AG09309 (cell line): Measurements from ENCODE around the gene TAF3.
A peak's percentile ranks its signal among the peaks of the same experiment; 100 is the strongest.
"Not testable (repeated sequence)": the region's sequence is repeated elsewhere in the genome, so short reads cannot be mapped to it uniquely, and the experiment has no call there.

Experiments
- DNase-seq: peaks from one replicate; pipeline ENCODE4 v3.0.0-alpha.2; 2010; ENCODE audit warnings: low read depth
- H3K4me3 ChIP-seq: 2 replicates; pipeline ENCODE4 v1.5.1; 2011; ENCODE audit warnings: mild to moderate bottlenecking, low read depth, low read length, moderate library complexity; ENCODE audit not compliant: control insufficient read depth
- CTCF ChIP-seq: IDR thresholded peaks from 2 replicates; pipeline ENCODE4 v1.5.1; 2011; ENCODE audit warnings: mild to moderate bottlenecking, low read depth, low read length, inconsistent platforms; ENCODE audit not compliant: insufficient read depth, control insufficient read depth; ENCODE audit errors: missing control alignments

TAF3 gene

GRCh38 chr10:8026349-8027259, 208.3 kb downstream of the TAF3 start:
- no peak for TF ChIP-seq CTCF
- H3K4me3 ChIP-seq: peak overlapping the region; percentile 7; the same call in 1 of the 2 replicates
- no peak for DNase-seq

DNA sequence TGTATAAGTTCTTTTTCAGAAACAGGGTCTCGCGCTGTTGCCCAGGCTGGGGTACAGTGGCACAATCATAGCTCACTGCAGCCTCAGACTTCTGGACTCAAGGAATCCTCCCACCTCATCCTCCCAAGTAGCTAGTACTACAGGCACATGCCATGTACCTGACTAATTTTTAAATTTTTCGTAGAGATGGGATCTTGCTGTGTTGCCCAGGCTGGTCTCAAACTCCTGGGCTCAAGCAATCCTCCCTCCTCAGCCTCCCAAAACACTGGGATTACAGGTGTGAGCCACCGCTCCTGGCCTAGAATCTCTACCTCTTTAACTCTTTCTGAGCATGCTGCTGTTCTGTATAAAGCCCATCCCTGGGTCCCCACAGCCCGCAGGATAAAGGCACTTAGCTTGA, 212.9 kb downstream of the TAF3 start:
- not testable (repeated sequence) for H3K4me3 ChIP-seq, DNase-seq

DNA sequence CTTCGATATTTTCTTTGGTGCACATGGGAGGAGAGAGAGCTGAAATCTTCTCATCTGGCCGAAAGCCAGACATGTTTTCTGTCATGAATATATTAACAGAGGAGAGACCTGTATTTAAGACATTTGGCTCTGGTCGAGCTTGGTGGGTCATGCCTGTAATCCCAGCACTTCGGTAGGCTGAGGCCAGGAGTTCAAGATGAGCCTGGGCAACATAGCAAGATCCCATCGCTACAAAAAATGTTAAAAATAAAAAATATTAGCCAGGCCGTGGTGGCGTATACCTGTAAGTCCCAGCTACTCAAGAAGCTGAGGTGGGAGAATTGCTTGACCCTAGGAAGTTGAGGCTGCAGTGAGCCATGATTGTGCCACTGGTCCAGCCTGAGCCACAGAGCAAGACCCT, 214.3 kb downstream of the TAF3 start:
- no peak for DNase-seq
- TF ChIP-seq CTCF: no peak
- H3K4me3 ChIP-seq: no peak overlapping the region

GRCh38 chr10:8033812-8034465, 215.6 kb downstream of the TAF3 start:
- H3K4me3 ChIP-seq: no peak overlapping the region
- no peak for DNase-seq
- TF ChIP-seq CTCF: no peak

- H3K4me3 ChIP-seq: no peak overlapping the region
- no peak for TF ChIP-seq CTCF
- no peak for DNase-seq
Measured at GRCh38 chr10:8034466-8035005, 216.2 kb downstream of the TAF3 start.

- no peak for DNase-seq
- H3K4me3 ChIP-seq: no peak overlapping the region
- TF ChIP-seq CTCF: no peak
Measured at GRCh38 chr10:8035006-8035640, 216.8 kb downstream of the TAF3 start.
